ENCODE results near the gene EFCC1. TPM values are rescaled to one million over a fixed set of nuclear protein-coding genes. Genes with fewer than 3 reads are reported as not detected.

Gene EFCC1
- polyA plus RNA-seq, 1 experiment: not detected

GRCh38 chr3:129037093-129037419 is 36.0 kb downstream of the EFCC1 start:
- CTCF ChIA-PET: interaction anchor here (1.3 to 2.1 kb wide), 3 partner anchors 9 to 16 kb away, joined by 3 to 4 read pairs (median 4); no protein-coding TSS in a partner anchor
- Histone ChIP-seq H3K27me3 (ENCODE audit: control insufficient read depth, insufficient read depth, low read length) (peaks cover 22% of the 10 kb centered on the region), H3K36me3 (ENCODE audit: control insufficient read depth, insufficient read depth, low read length) (no peaks in the 10 kb centered on the region), H3K4me3 (ENCODE audit: low read depth, low read length) (no peak overlapping the region)
- TF ChIP-seq, protein P1, sequence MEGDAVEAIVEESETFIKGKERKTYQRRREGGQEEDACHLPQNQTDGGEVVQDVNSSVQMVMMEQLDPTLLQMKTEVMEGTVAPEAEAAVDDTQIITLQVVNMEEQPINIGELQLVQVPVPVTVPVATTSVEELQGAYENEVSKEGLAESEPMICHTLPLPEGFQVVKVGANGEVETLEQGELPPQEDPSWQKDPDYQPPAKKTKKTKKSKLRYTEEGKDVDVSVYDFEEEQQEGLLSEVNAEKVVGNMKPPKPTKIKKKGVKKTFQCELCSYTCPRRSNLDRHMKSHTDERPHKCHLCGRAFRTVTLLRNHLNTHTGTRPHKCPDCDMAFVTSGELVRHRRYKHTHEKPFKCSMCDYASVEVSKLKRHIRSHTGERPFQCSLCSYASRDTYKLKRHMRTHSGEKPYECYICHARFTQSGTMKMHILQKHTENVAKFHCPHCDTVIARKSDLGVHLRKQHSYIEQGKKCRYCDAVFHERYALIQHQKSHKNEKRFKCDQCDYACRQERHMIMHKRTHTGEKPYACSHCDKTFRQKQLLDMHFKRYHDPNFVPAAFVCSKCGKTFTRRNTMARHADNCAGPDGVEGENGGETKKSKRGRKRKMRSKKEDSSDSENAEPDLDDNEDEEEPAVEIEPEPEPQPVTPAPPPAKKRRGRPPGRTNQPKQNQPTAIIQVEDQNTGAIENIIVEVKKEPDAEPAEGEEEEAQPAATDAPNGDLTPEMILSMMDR (IDR thresholded peaks at IDR 0.05; ENCODE audit: insufficient read depth, low read depth, low read length): no peak
- DNase-seq (ENCODE audit: low read depth): no peak
- POLR2A ChIA-PET: no interaction called here

GRCh38 chr3:129038121-129038855 is 37.2 kb downstream of the EFCC1 start:
- no peaks in the 10 kb centered on the region for H3K36me3 ChIP-seq (ENCODE audit: control insufficient read depth, insufficient read depth, low read length)
- H3K4me3 ChIP-seq (ENCODE audit: low read depth, low read length): no peak overlapping the region
- peaks cover 23% of the 10 kb centered on the region for H3K27me3 ChIP-seq (ENCODE audit: control insufficient read depth, insufficient read depth, low read length)
- TF ChIP-seq, protein P1 (IDR thresholded peaks at IDR 0.05; ENCODE audit: insufficient read depth, low read depth, low read length): no peak
- POLR2A ChIA-PET: no interaction called here
- DNase-seq (ENCODE audit: low read depth): no peak
- CTCF ChIA-PET: interaction anchor here (0.6 to 2.2 kb wide), 3 partner anchors 11 to 205 kb away, joined by 3 to 14 read pairs (median 4); no protein-coding TSS in a partner anchor

DNA sequence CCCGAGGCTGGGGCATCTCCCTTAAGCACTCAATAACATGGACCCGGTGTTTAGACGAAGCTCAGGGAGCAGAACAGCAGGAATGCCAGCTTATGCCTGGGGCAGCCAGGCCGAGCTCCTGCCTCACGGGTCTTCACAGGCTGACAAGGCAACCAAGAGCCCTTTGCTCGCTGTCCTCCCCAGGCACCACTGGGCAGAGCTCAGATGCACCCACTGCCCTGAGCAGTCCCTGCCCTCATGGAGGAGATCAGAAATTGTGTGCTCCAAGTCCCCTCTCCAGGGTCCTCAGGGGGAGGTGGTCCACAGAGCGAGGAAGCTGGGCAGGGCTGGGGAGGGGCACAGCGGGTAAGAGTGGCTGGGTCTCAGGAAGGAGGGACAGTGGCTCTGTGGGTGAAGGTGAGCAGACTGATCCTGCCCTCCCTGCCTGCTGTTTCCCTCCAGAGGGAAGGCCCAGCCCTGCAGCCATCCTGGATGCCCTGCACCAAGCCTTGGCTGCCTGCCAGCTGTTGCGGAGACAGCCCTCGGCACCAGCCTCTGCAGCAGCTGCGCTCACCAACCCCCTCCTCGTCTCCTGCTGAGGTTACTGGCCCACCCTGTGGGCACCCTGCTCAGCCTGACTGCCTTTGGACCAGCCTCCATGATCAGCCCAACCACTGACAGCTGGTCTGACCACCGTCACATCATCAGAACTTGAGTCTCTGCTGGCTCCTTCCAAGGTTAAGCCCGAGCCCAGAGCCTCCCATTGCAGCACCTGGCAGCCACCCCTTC is 38.4 kb downstream of the EFCC1 start:
- TF ChIP-seq, protein P1 (IDR thresholded peaks at IDR 0.05; ENCODE audit: insufficient read depth, low read depth, low read length): no peak
- H3K36me3 ChIP-seq (ENCODE audit: control insufficient read depth, insufficient read depth, low read length): no peaks in the 10 kb centered on the region
- peaks cover 25% of the 10 kb centered on the region for H3K27me3 ChIP-seq (ENCODE audit: control insufficient read depth, insufficient read depth, low read length)
- CTCF ChIA-PET: interaction anchor here (1.0 to 2.2 kb wide), 2 partner anchors 14 to 16 kb away, joined by 3 to 14 read pairs; no protein-coding TSS in a partner anchor
- H3K4me3 ChIP-seq (ENCODE audit: low read depth, low read length): no peak overlapping the region
- POLR2A ChIA-PET: no interaction called here
- DNase-seq (ENCODE audit: low read depth): no peak

DNA sequence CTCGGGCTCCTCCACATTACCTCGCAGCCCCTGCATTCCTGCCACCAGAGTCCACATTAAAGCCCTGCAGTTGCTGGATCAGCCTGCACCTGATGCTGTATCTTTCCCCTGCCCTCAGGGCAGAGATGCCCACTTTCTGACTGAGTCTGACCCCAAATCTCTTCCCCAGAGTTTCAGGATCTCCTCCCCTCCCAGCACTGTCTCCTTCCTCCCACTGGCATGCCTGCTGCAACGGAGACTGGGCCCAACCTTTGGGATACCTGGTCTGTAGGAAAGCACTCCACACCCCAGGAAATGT is 38.9 kb downstream of the EFCC1 start:
- DNase-seq (ENCODE audit: low read depth): no peak
- peaks cover 25% of the 10 kb centered on the region for H3K27me3 ChIP-seq (ENCODE audit: control insufficient read depth, insufficient read depth, low read length)
- POLR2A ChIA-PET: no interaction called here
- TF ChIP-seq, protein P1 (IDR thresholded peaks at IDR 0.05; ENCODE audit: insufficient read depth, low read depth, low read length): no peak
- H3K36me3 ChIP-seq (ENCODE audit: control insufficient read depth, insufficient read depth, low read length): no peaks in the 10 kb centered on the region
- CTCF ChIA-PET: interaction anchor here (1.0 to 4.2 kb wide), 2 partner anchors 13 to 16 kb away, joined by 3 to 26 read pairs; no protein-coding TSS in a partner anchor
- H3K4me3 ChIP-seq (ENCODE audit: low read depth, low read length): no peak overlapping the region

GRCh38 chr3:129040579-129041300 is 39.6 kb downstream of the EFCC1 start:
- TF ChIP-seq, protein P1 (IDR thresholded peaks at IDR 0.05; ENCODE audit: insufficient read depth, low read depth, low read length): no peak
- Histone ChIP-seq H3K27me3 (ENCODE audit: control insufficient read depth, insufficient read depth, low read length) (peaks cover 25% of the 10 kb centered on the region), H3K4me3 (ENCODE audit: low read depth, low read length) (no peak overlapping the region), H3K36me3 (ENCODE audit: control insufficient read depth, insufficient read depth, low read length) (no peaks in the 10 kb centered on the region)
- ChIA-PET POLR2A (no interaction called here), CTCF (interaction anchor here (0.6 to 4.2 kb wide), 4 partner anchors 12 to 199 kb away, joined by 3 to 26 read pairs (median 3); no protein-coding TSS in a partner anchor)
- no peak for DNase-seq (ENCODE audit: low read depth)
